Measurements from ENCODE around the gene TMEM272. TPM values are rescaled to one million over a fixed set of nuclear protein-coding genes. Genes with fewer than 3 reads are reported as not detected.

TMEM272 gene
- total RNA-seq, 3 donors from 2014 or later (not counting 1 experiment from before 2014, with no cell fraction given) = 0.08 TPM; not detected in 2

DNA sequence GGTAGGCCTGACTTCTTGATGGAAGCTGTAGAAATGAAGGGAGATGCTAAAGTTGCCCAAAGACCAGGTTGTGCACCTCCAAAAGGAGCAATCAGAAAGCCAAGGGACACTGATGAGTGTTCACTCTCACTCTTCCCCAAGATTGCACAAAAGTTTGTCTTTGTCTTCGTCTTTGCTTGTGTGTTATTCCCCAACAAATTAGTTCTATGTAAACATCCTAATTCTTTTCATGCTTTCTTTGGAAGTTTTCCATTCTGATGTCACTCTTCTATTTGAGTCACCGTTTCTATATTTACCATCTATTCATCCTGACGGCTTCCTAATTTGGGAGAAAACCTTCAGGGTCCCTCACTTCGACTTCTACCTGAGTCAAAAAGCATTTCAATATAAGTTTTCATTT is 3.7 kb upstream of the TMEM272 start:
- TF ChIP-seq, protein P1, sequence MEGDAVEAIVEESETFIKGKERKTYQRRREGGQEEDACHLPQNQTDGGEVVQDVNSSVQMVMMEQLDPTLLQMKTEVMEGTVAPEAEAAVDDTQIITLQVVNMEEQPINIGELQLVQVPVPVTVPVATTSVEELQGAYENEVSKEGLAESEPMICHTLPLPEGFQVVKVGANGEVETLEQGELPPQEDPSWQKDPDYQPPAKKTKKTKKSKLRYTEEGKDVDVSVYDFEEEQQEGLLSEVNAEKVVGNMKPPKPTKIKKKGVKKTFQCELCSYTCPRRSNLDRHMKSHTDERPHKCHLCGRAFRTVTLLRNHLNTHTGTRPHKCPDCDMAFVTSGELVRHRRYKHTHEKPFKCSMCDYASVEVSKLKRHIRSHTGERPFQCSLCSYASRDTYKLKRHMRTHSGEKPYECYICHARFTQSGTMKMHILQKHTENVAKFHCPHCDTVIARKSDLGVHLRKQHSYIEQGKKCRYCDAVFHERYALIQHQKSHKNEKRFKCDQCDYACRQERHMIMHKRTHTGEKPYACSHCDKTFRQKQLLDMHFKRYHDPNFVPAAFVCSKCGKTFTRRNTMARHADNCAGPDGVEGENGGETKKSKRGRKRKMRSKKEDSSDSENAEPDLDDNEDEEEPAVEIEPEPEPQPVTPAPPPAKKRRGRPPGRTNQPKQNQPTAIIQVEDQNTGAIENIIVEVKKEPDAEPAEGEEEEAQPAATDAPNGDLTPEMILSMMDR (IDR thresholded peaks at IDR 0.05) = no peak
- no peaks in the 10 kb centered on the region for H3K36me3 Mint-ChIP-seq
- Histone ChIP-seq H3K4me3 (ENCODE audit: low read length) (no peak overlapping the region), H3K9me3 (ENCODE audit: control insufficient read depth, insufficient read depth, low read length) (no peaks in the 10 kb centered on the region), H3K27me3 (ENCODE audit: control insufficient read depth, insufficient read depth, low read length) (peaks cover 2% of the 10 kb centered on the region), H3K4me1 (ENCODE audit: control insufficient read depth, insufficient read depth, low read length) (peaks cover 6% of the 10 kb centered on the region), H3K27ac (ENCODE audit: low read length) (no peak overlapping the region), H3K36me3 (ENCODE audit: control insufficient read depth, insufficient read depth, low read length) (no peaks in the 10 kb centered on the region)
- no peak overlapping the region for H3K27ac Mint-ChIP-seq
- H3K4me1 Mint-ChIP-seq = peaks cover 0 to 7% of the 10 kb centered on the region in 2 donors
- H3K27me3 Mint-ChIP-seq (ENCODE audit: low read depth in 2 of 2) = peaks cover 10 to 13% of the 10 kb centered on the region in 2 donors
- DNase-seq (no peak), ATAC-seq (no peak)
- H3K4me3 Mint-ChIP-seq = no peak overlapping the region
- no peaks in the 10 kb centered on the region for H3K9me3 Mint-ChIP-seq
- intact Hi-C loops (cut with micrococcal nuclease) = loop anchor here (2.0 kb wide), 1 partner anchor 34 kb away; no protein-coding TSS in a partner anchor
- WGBS (ENCODE audit: insufficient coverage) = 82% methylated on average over 4 of the region's 4 CpGs

DNA sequence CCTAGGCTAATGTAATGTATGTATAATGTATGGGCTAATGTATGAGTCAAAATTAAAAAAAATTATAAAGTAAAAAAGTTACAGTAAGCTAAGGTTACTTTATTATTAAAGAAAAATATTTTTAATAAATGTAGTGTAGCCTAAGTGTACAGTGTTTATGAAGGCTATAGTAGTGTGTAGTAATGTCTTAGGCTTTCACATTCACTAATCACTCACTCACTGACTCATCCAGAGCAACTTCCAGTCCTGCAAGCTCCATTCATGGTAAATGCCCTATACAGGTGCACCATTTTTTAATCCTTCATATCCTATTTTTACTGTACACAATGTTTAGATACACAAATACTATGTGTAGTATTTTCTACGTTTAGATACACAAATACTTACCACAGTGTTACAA is 1.8 kb upstream of the TMEM272 start:
- H3K27ac ChIP-seq (ENCODE audit: low read length) = no peak overlapping the region
- TF ChIP-seq, protein P1 (IDR thresholded peaks at IDR 0.05) = no peak
- H3K36me3 Mint-ChIP-seq = no peaks in the 10 kb centered on the region
- DNase-seq (no peak), ATAC-seq (no peak)
- H3K9me3 Mint-ChIP-seq = no peaks in the 10 kb centered on the region
- 89% methylated on average over 1 of the region's 1 CpG for WGBS (ENCODE audit: insufficient coverage)
- H3K27me3 Mint-ChIP-seq (ENCODE audit: low read depth in 2 of 2) = peaks cover 10 to 13% of the 10 kb centered on the region in 2 donors
- no peaks in the 10 kb centered on the region for H3K9me3 ChIP-seq (ENCODE audit: control insufficient read depth, insufficient read depth, low read length)
- H3K27me3 ChIP-seq (ENCODE audit: control insufficient read depth, insufficient read depth, low read length) = no peaks in the 10 kb centered on the region
- H3K27ac Mint-ChIP-seq = no peak overlapping the region
- H3K36me3 ChIP-seq (ENCODE audit: control insufficient read depth, insufficient read depth, low read length) = no peaks in the 10 kb centered on the region
- peaks cover 6% of the 10 kb centered on the region for H3K4me1 ChIP-seq (ENCODE audit: control insufficient read depth, insufficient read depth, low read length)
- intact Hi-C loops (cut with micrococcal nuclease) = no loop called here
- H3K4me3 ChIP-seq (ENCODE audit: low read length) = no peak overlapping the region
- H3K4me1 Mint-ChIP-seq = peaks cover 0 to 7% of the 10 kb centered on the region in 2 donors
- H3K4me3 Mint-ChIP-seq = no peak overlapping the region

DNA sequence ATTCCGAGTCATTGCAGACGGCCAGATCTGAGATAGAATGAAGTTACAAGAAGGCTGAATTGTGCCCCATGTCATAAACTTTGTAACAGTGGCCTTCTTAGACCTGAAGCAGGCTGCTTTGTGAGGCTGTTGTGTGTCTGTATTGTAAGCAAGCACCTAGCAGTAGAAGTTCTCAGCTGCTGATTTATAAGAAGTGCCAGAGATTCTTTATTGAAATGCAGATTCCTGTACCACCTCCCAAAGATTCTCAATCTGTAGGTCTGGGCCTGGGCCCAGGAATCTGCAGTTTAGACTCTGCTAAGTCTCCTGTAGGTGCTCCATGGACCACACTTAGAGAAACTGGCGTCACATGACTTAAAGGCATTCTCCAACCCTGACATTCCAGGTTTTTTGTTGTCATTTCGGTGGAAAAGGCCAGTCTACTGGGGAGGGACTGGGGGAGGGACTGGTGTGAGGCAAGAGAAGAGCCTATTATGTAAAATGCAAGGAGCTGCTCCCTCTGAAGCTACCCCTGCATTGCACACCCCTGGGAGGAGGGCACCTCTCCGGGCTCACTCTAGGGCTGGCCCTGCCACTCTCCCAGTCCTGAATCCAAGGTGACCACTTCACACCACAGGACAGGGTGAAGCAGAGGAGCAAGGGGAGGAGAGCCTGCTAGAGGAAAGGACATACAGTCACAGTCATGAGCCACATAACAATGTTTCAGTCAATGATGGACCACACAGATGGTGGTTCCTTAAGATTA is 769 bp upstream of the TMEM272 start:
- ATAC-seq (no peak), DNase-seq (no peak)
- Mint-ChIP-seq H3K9me3 (no peaks in the 10 kb centered on the region), H3K27ac (no peak overlapping the region), H3K27me3 (ENCODE audit: low read depth in 2 of 2) (peaks cover 10% of the 10 kb centered on the region in 2 donors), H3K4me3 (no peak overlapping the region), H3K4me1 (peaks cover 0 to 7% of the 10 kb centered on the region in 2 donors), H3K36me3 (no peaks in the 10 kb centered on the region)
- peaks cover 6% of the 10 kb centered on the region for H3K4me1 ChIP-seq (ENCODE audit: control insufficient read depth, insufficient read depth, low read length)
- WGBS (ENCODE audit: insufficient coverage) = 80% methylated on average over 5 of the region's 5 CpGs
- no peak overlapping the region for H3K4me3 ChIP-seq (ENCODE audit: low read length)
- TF ChIP-seq, protein P1 (IDR thresholded peaks at IDR 0.05) = no peak
- intact Hi-C loops (cut with micrococcal nuclease) = no loop called here
- no peaks in the 10 kb centered on the region for H3K27me3 ChIP-seq (ENCODE audit: control insufficient read depth, insufficient read depth, low read length)
- H3K27ac ChIP-seq (ENCODE audit: low read length) = no peak overlapping the region
- no peaks in the 10 kb centered on the region for H3K36me3 ChIP-seq (ENCODE audit: control insufficient read depth, insufficient read depth, low read length)
- H3K9me3 ChIP-seq (ENCODE audit: control insufficient read depth, insufficient read depth, low read length) = no peaks in the 10 kb centered on the region
